Rectal smooth muscle tissue (tissue), 1 donor: ENCODE data around the gene DGKE.

Source experiments
- H3K27ac ChIP-seq: one replicate; pipeline ENCODE4 v1.7.0; 2013; ENCODE audit warnings: low read depth, low read length, inconsistent platforms
- H3K27me3 ChIP-seq: one replicate; pipeline ENCODE4 v1.7.0; 2013; ENCODE audit warnings: low read length; ENCODE audit not compliant: control insufficient read depth, insufficient read depth
- H3K36me3 ChIP-seq: one replicate; pipeline ENCODE4 v1.7.0; 2013; ENCODE audit warnings: low read length; ENCODE audit not compliant: control insufficient read depth, insufficient read depth
- H3K4me1 ChIP-seq: one replicate; pipeline ENCODE4 v1.7.0; 2013; ENCODE audit warnings: low read length; ENCODE audit not compliant: control insufficient read depth, insufficient read depth
- H3K4me3 ChIP-seq: one replicate; pipeline ENCODE4 v1.7.0; 2013; ENCODE audit warnings: low read length
- H3K9ac ChIP-seq: one replicate; pipeline ENCODE4 v1.7.0; 2013; ENCODE audit warnings: low read length

The DGKE gene

GRCh38 chr17:56819431-56820145 lies 14.4 kb upstream of the DGKE start:
- H3K27ac ChIP-seq = no peak overlapping the region
- no peaks in the 10 kb centered on the region for H3K4me1 ChIP-seq
- no peak overlapping the region for H3K4me3 ChIP-seq
- no peaks in the 10 kb centered on the region for H3K36me3 ChIP-seq
- no peaks in the 10 kb centered on the region for H3K27me3 ChIP-seq
- no peak overlapping the region for H3K9ac ChIP-seq

GRCh38 chr17:56820207-56820606 lies 13.7 kb upstream of the DGKE start:
- Histone ChIP-seq H3K9ac (no peak overlapping the region), H3K4me3 (no peak overlapping the region), H3K27me3 (no peaks in the 10 kb centered on the region), H3K36me3 (no peaks in the 10 kb centered on the region), H3K4me1 (no peaks in the 10 kb centered on the region), H3K27ac (no peak overlapping the region)

GRCh38 chr17:56821847-56822534 lies 12.0 kb upstream of the DGKE start:
- H3K4me1 ChIP-seq = no peaks in the 10 kb centered on the region

GRCh38 chr17:56822725-56823124 lies 11.2 kb upstream of the DGKE start:
- Histone ChIP-seq H3K36me3 (no peaks in the 10 kb centered on the region), H3K4me3 (no peak overlapping the region), H3K27me3 (no peaks in the 10 kb centered on the region), H3K27ac (no peak overlapping the region), H3K9ac (no peak overlapping the region), H3K4me1 (no peaks in the 10 kb centered on the region)

More at GRCh38 chr17:56821847-56822534, 12.0 kb upstream of the DGKE start:
- no peak overlapping the region for H3K27ac ChIP-seq
- no peaks in the 10 kb centered on the region for H3K27me3 ChIP-seq
- no peak overlapping the region for H3K9ac ChIP-seq
- no peaks in the 10 kb centered on the region for H3K36me3 ChIP-seq
- no peak overlapping the region for H3K4me3 ChIP-seq

GRCh38 chr17:56823848-56824247 lies 10.1 kb upstream of the DGKE start:
- Histone ChIP-seq H3K27me3 (no peaks in the 10 kb centered on the region), H3K27ac (no peak overlapping the region), H3K36me3 (no peaks in the 10 kb centered on the region), H3K4me1 (no peaks in the 10 kb centered on the region), H3K9ac (no peak overlapping the region), H3K4me3 (no peak overlapping the region)

- no peak overlapping the region for H3K9ac ChIP-seq
- no peaks in the 10 kb centered on the region for H3K36me3 ChIP-seq
Observed at GRCh38 chr17:56824503-56824902, 9.4 kb upstream of the DGKE start.

GRCh38 chr17:56826611-56827414 lies 7.1 kb upstream of the DGKE start:
- Histone ChIP-seq H3K27me3 (no peaks in the 10 kb centered on the region), H3K36me3 (no peaks in the 10 kb centered on the region), H3K4me1 (no peaks in the 10 kb centered on the region), H3K9ac (no peak overlapping the region), H3K27ac (no peak overlapping the region), H3K4me3 (no peak overlapping the region)

More at GRCh38 chr17:56824503-56824902, 9.4 kb upstream of the DGKE start:
- H3K4me1 ChIP-seq = no peaks in the 10 kb centered on the region
- H3K4me3 ChIP-seq = no peak overlapping the region
- no peak overlapping the region for H3K27ac ChIP-seq
- no peaks in the 10 kb centered on the region for H3K27me3 ChIP-seq

GRCh38 chr17:56830726-56831368 lies 3.1 kb upstream of the DGKE start:
- peaks cover 8% of the 10 kb centered on the region for H3K4me1 ChIP-seq
- no peaks in the 10 kb centered on the region for H3K27me3 ChIP-seq
- H3K4me3 ChIP-seq = no peak overlapping the region
- no peaks in the 10 kb centered on the region for H3K36me3 ChIP-seq
- H3K27ac ChIP-seq = no peak overlapping the region
- H3K9ac ChIP-seq = no peak overlapping the region

- no peaks in the 10 kb centered on the region for H3K36me3 ChIP-seq
- no peak overlapping the region for H3K9ac ChIP-seq
- H3K4me1 ChIP-seq = peaks cover 8% of the 10 kb centered on the region
- H3K27ac ChIP-seq = no peak overlapping the region
- no peak overlapping the region for H3K4me3 ChIP-seq
- no peaks in the 10 kb centered on the region for H3K27me3 ChIP-seq
Observed at GRCh38 chr17:56831369-56832095, 2.4 kb upstream of the DGKE start.

GRCh38 chr17:56832446-56832845 lies 1.5 kb upstream of the DGKE start:
- Histone ChIP-seq H3K9ac (no peak overlapping the region), H3K27me3 (no peaks in the 10 kb centered on the region), H3K4me1 (peaks cover 8% of the 10 kb centered on the region), H3K4me3 (peak overlapping the region; percentile 91), H3K27ac (no peak overlapping the region), H3K36me3 (no peaks in the 10 kb centered on the region)

- no peaks in the 10 kb centered on the region for H3K27me3 ChIP-seq
- peak overlapping the region; percentile 91 for H3K4me3 ChIP-seq
- peak overlapping the region; percentile 48 for H3K27ac ChIP-seq
- H3K36me3 ChIP-seq = no peaks in the 10 kb centered on the region
- peak overlapping the region; percentile 64 for H3K9ac ChIP-seq
- H3K4me1 ChIP-seq = peaks cover 10% of the 10 kb centered on the region
Observed at GRCh38 chr17:56833057-56833808, 718 bp upstream of the DGKE start.
